ENCODE data around the gene JAKMIP2. TPM values are rescaled to one million over a fixed set of nuclear protein-coding genes. Genes with fewer than 3 reads are reported as not detected.

JAKMIP2 gene
- total and polyA plus RNA-seq, 12 donors = 0.06 to 0.71 (median 0.14) TPM; not detected in 3

DNA sequence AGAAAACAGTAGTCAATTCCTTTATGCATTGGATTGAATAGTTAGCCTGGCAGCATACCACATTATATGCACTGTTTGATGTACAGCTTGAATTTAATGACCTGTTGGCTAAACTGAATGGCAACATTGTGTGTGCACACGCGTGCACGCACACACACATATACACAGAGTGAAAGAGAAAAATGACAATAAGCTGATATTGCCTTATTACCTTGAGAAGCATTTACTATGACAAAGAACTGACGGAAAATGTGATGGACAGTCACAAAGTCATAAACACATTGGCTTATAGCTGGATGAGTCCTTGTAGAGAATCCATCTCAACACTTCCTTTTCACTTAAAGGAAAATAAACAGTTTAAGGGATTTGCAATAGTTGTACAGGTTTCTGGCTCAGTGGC is 15.5 kb downstream of the JAKMIP2 start:
- Histone ChIP-seq H3K4me1 (peaks cover 0 to 2% (median 0%) of the 10 kb centered on the region in 9 donors), H3K27me3 (no peaks in the 10 kb centered on the region), H3K9me3 (no peaks in the 10 kb centered on the region), H3K36me3 (no peaks in the 10 kb centered on the region), H3K27ac (no peak overlapping the region), H3K4me3 (no peak overlapping the region)
- TF ChIP-seq, protein P1, sequence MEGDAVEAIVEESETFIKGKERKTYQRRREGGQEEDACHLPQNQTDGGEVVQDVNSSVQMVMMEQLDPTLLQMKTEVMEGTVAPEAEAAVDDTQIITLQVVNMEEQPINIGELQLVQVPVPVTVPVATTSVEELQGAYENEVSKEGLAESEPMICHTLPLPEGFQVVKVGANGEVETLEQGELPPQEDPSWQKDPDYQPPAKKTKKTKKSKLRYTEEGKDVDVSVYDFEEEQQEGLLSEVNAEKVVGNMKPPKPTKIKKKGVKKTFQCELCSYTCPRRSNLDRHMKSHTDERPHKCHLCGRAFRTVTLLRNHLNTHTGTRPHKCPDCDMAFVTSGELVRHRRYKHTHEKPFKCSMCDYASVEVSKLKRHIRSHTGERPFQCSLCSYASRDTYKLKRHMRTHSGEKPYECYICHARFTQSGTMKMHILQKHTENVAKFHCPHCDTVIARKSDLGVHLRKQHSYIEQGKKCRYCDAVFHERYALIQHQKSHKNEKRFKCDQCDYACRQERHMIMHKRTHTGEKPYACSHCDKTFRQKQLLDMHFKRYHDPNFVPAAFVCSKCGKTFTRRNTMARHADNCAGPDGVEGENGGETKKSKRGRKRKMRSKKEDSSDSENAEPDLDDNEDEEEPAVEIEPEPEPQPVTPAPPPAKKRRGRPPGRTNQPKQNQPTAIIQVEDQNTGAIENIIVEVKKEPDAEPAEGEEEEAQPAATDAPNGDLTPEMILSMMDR (IDR thresholded peaks at IDR 0.05) = no peak
- 84 to 96% methylated on average over 4 of the region's 4 CpGs for WGBS, 2 donors
- ATAC-seq = no peak
- DNase-seq = no peak
- intact Hi-C loops (cut with DNase I) = no loop called here

DNA sequence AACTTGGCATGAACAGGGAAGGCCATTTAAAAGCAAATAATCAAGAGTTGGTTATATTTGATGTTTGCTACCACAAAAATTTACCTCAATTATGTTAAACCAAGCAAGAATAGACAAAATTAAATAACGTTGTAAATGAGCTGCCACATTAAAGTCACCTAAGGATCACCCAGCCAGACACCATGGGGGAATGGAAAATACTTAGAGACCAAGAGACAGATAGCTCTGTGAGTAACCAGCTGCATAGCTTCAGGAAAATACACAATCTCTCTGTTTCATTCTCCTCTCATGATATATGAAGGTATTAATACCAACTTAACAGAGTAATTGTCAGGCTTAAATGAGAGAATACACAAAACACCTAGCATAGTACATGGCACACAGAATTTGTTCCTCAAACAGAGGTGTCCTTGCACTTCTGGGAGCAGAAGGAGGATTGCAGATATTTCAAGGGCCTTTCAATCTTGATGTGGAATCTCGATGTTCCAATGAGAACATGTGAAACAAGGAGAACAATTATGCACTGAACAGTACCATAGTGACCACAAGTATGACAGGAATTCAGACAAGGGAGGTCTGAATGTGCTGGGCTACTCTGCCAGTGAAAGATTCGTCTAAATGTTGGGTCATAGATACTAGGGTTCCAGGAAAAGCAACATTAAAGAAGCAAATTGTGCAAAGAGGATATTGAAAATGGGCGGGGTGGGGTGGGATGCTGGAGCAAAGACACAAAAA is 18.6 kb downstream of the JAKMIP2 start:
- H3K27ac ChIP-seq = no peak overlapping the region
- no peaks in the 10 kb centered on the region for H3K27me3 ChIP-seq
- H3K36me3 ChIP-seq = no peaks in the 10 kb centered on the region
- H3K9me3 ChIP-seq = no peaks in the 10 kb centered on the region
- ATAC-seq = no peak
- peaks cover 0 to 4% (median 0%) of the 10 kb centered on the region in 9 donors for H3K4me1 ChIP-seq
- intact Hi-C loops (cut with DNase I) = no loop called here
- TF ChIP-seq, protein P1 (IDR thresholded peaks at IDR 0.05) = no peak
- 60 to 69% methylated on average over 4 of the region's 4 CpGs for WGBS, 2 donors
- no peak overlapping the region for H3K4me3 ChIP-seq
- no peak for DNase-seq

DNA sequence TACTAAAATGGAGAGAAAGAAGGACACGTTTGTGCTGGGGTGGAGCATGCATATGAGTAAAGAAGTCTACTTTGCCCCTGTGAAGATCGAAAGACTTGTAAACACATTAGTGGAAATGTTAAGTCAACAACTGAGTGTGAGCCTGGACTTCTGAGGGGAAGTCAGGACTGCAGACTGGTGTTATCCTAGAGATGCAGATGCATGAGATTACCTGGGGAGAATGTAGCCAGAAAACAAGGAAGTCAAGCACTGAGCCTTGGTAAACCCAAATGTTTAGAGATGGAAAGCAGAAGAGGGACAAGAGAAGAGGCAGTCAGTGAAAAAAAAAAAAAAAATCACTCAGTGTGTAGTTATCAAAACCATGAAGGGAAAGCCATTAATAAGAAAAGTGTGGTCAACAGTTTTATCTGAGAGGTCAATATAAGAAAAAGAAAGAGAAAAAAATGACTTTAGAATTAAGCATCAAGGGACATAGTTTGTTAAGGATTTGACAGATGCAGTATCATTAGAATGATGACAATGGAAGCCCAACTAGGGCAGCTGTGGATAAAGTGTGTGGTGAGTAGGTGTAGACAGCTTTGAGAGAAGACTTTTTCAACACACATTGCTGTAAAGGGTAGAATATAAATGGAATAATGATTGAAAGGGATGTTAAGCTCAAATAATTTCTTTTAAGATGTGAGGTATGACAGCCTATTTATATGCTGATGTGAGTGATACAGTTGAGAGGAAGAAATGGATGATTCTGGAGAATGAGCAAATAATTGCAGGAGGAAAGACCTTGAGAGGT is 22.2 kb downstream of the JAKMIP2 start:
- Histone ChIP-seq H3K4me3 (no peak overlapping the region), H3K9me3 (no peaks in the 10 kb centered on the region), H3K27me3 (no peaks in the 10 kb centered on the region), H3K4me1 (peaks cover 0 to 4% (median 0%) of the 10 kb centered on the region in 9 donors), H3K27ac (no peak overlapping the region), H3K36me3 (no peaks in the 10 kb centered on the region)
- 38 to 44% methylated on average over 2 of the region's 2 CpGs for WGBS, 2 donors
- ATAC-seq = no peak
- TF ChIP-seq, protein P1 (IDR thresholded peaks at IDR 0.05) = no peak
- DNase-seq = no peak
- intact Hi-C loops (cut with DNase I) = no loop called here

DNA sequence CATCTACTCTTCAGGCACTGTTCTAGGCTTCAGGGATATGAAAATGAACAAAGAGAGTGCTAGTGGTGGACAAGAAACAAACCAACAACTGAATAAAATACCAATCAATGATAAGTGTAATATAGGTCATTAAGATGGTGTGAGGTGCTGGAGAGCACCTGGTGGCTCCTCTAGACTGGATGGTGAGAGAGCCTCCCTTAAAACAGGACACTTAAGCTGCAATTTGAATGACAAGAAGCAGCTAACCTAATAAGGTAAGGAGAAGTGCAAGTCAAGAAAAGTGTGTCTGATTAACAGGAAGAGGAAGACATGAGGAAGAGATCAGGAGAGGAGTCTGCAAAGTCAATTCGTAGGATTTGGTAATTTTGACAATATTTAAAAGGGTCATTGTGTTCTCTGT is 23.1 kb downstream of the JAKMIP2 start:
- intact Hi-C loops (cut with DNase I) = no loop called here
- no peak overlapping the region for H3K4me3 ChIP-seq
- H3K9me3 ChIP-seq = no peaks in the 10 kb centered on the region
- WGBS, 2 donors = 50 to 68% methylated on average over 1 of the region's 1 CpG
- TF ChIP-seq, protein P1 (IDR thresholded peaks at IDR 0.05) = no peak
- ATAC-seq = no peak
- DNase-seq = no peak
- H3K27me3 ChIP-seq = no peaks in the 10 kb centered on the region
- H3K4me1 ChIP-seq = peaks cover 0 to 4% (median 0%) of the 10 kb centered on the region in 9 donors
- H3K27ac ChIP-seq = no peak overlapping the region
- no peaks in the 10 kb centered on the region for H3K36me3 ChIP-seq
